Stimulated activated CD4-positive, alpha-beta T cell treated with anti-CD3 and anti-CD28 coated beads, Interleukin-1b, Interleukin-23, amount 100 ng/mL, for 4 hours (primary cell): ENCODE measurements around the gene EHD2.
"Not testable (repeated sequence)": the region's sequence is repeated elsewhere in the genome, so short reads cannot be mapped to it uniquely, and the experiment has no call there.

Source experiments
- DNase-seq, 2 donors: peaks; one replicate each; pipeline ENCODE4 v3.0.0-alpha.2; 2020; ENCODE audit warnings: low read depth in 2 of 2

EHD2 gene

GRCh38 chr19:47768604-47769003 lies 55.4 kb downstream of the EHD2 start:
- no peak for DNase-seq

DNA sequence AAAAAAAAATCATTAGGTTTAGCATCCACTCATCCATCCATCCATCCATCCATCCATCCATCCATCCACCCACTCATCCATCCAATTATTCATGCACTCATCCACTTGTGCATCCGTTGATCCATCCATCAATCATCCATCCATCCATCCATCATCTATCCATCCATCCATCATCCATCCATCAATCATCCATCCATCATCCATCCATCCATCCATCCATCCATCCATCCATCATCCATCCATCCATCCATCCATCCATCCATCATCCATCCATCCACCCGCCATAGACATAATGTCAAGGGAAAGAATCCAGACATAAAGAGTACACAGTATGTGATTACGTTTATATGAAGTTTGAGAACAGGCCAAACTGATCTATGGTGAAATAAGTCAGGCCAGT lies 56.3 kb downstream of the EHD2 start:
- DNase-seq: no peak

GRCh38 chr19:47771291-47771690 lies 58.1 kb downstream of the EHD2 start:
- not testable (repeated sequence) for DNase-seq

DNA sequence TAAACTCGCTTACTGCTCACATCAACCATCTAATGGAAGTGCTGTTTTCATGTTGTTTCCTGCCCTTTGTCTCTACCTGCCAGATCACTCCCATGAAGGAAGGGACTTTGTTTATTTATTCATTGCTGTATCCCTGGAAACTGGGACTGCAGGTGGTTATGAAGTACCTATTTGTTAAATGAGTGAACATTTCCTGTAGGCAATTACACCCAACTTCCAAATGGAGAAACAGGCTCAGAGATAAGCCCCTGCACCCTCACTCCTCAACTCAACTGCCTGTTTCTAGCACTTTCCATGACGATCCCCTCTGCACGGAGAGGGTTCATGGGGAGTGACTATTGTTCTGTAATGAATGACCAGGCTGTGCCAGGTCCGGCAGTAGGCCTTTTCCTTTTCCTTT lies 63.3 kb downstream of the EHD2 start:
- no peak for DNase-seq

GRCh38 chr19:47777245-47778048 lies 64.2 kb downstream of the EHD2 start:
- DNase-seq: not testable (repeated sequence)

GRCh38 chr19:47778049-47778953 lies 65.1 kb downstream of the EHD2 start, which contains the start of gene SELENOW:
SELENOW (plus strand) TSS chr19:47778703; CDS start chr19:47778786, 83 bp downstream.
- DNase-seq: peak; percentile 60 to 73

- no peak for DNase-seq
Measured at GRCh38 chr19:47778954-47779351, 65.7 kb downstream of the EHD2 start.

DNA sequence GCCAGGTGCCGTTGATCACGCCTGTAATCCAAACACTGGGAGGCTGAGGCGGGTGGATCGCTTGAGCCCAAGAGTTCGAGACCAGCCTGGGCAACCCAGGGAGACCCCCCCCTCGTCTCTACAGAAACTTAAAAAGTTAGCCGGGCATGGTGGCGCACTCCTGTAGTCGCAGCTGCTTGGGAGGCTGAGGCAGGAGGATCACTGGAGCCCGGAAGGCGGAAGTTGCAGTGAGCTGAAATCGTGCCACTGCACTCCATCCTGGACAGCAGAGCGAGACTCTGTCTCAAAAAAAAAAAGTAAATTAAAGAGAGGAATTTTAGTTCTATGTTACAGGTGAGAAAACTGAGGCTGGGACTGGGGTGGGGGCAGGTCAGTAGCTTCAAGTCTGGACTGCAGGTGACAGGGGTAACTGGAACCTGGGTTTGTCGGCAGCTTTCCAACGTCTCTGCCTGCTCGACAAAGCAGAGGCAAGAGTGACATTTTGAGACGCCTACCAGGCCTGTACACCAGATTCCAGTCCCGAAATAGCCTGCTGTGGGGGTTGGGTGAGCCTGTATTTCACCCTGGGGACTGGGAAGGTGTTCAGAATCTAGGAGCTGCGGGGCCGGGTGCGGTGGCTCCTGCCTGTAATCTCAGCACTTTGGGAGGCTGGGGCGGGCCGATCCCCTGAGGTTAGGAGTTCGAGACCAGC lies 66.4 kb downstream of the EHD2 start:
- no peak for DNase-seq

GRCh38 chr19:47780215-47780551 lies 67.0 kb downstream of the EHD2 start:
- DNase-seq: no peak

GRCh38 chr19:47781590-47782262 lies 68.5 kb downstream of the EHD2 start:
- no peak for DNase-seq

GRCh38 chr19:47786566-47786965 lies 73.3 kb downstream of the EHD2 start:
- no peak for DNase-seq

DNA sequence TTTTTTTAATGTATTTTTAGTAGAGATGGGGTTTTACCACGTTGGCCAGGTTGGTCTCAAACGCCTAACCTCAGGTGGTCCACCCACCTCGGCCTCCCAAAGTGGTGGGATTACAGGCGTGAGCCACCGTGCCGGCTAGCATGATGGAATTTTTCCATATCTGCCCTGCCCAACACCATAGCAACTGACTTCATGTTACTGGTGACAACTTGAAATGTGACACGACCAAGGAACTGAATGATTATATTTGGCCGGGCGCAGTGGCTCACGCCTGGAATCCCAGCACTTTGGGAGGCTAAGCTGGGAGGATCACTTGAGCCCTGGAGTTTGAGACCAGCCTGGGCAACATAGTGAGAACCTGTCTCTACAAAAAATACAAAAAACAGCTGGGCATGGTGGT lies 74.1 kb downstream of the EHD2 start:
- not testable (repeated sequence) for DNase-seq

GRCh38 chr19:47789811-47790210 lies 76.6 kb downstream of the EHD2 start:
- not testable (repeated sequence) for DNase-seq

GRCh38 chr19:47790398-47790814 lies 77.2 kb downstream of the EHD2 start:
- peak; percentile 87 to 90 for DNase-seq

DNA sequence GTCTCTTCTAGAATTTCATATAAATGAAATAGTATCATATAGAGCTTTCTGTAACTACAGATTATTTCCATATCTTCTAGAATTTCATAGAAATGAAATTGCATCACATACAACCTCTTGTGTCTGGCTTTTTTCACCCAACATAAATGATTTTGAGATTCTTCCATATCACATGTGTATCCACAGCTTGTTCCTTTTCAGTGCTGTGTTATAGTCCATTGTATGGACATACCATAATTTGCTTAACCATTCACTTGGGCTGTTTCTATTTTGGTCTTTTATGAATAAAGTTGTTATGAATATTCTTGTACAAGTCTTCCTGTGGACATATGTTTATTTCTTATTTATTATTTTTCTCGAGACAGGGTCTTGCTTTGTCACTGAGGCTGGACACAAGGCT lies 79.4 kb downstream of the EHD2 start:
- DNase-seq: no peak
